Measurements from ENCODE around the gene FOXRED2. TPM values are rescaled to one million over a fixed set of nuclear protein-coding genes. Genes with fewer than 3 reads are reported as not detected.

Gene FOXRED2
- total and polyA plus RNA-seq, 2 donors (not counting 1 experiment from before 2014, with no cell fraction given): 0.86 to 7.4 TPM

- H3K9me3 Mint-ChIP-seq (ENCODE audit: insufficient read depth): no peaks in the 10 kb centered on the region
- Histone ChIP-seq H3K4me1 (ENCODE audit: control insufficient read depth in 2 of 2, insufficient read depth in 2 of 2, low read length in 2 of 2) (peaks cover 45 to 66% of the 10 kb centered on the region in 2 donors), H3K79me2 (ENCODE audit: control insufficient read depth, insufficient read depth, low read length) (peaks cover 24% of the 10 kb centered on the region), H2AFZ (ENCODE audit: insufficient read depth, low read depth, low read length, poor library complexity, severe bottlenecking) (no peak overlapping the region), H3K27me3 (replicated peaks in 1 of 4; ENCODE audit: control extremely low read depth in 1 of 4, control insufficient read depth in 3 of 4, insufficient read depth in 4 of 4, low read length in 3 of 4) (no peaks in the 10 kb centered on the region), H3K4me3 (ENCODE audit: control extremely low read depth in 1 of 5, extremely low read depth in 1 of 5, insufficient read depth in 1 of 5, low read depth in 2 of 5, low read length in 4 of 5) (no peak overlapping the region), H3K27ac (ENCODE audit: low read length in 2 of 2) (no peak overlapping the region), H3K9ac (ENCODE audit: low read length) (no peak overlapping the region), H3K9me3 (ENCODE audit: control extremely low read depth in 1 of 3, control insufficient read depth in 2 of 3, insufficient read depth in 1 of 3, low read length in 2 of 3) (no peaks in the 10 kb centered on the region), H3K36me3 (replicated peaks in 1 of 2; ENCODE audit: control extremely low read depth in 1 of 2, control insufficient read depth in 1 of 2, extremely low read depth in 1 of 2, insufficient read depth in 2 of 2, low read length in 1 of 2) (no peaks in the 10 kb centered on the region), H4K20me1 (ENCODE audit: control insufficient read depth, insufficient read depth, low read length, poor library complexity, severe bottlenecking) (no peaks in the 10 kb centered on the region), H3K4me2 (replicated peaks; ENCODE audit: low read depth, low read length, poor library complexity, severe bottlenecking) (peak overlapping the region; percentile 40)
- TF ChIP-seq, protein P1, sequence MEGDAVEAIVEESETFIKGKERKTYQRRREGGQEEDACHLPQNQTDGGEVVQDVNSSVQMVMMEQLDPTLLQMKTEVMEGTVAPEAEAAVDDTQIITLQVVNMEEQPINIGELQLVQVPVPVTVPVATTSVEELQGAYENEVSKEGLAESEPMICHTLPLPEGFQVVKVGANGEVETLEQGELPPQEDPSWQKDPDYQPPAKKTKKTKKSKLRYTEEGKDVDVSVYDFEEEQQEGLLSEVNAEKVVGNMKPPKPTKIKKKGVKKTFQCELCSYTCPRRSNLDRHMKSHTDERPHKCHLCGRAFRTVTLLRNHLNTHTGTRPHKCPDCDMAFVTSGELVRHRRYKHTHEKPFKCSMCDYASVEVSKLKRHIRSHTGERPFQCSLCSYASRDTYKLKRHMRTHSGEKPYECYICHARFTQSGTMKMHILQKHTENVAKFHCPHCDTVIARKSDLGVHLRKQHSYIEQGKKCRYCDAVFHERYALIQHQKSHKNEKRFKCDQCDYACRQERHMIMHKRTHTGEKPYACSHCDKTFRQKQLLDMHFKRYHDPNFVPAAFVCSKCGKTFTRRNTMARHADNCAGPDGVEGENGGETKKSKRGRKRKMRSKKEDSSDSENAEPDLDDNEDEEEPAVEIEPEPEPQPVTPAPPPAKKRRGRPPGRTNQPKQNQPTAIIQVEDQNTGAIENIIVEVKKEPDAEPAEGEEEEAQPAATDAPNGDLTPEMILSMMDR (IDR thresholded peaks at IDR 0.05): no peak
- TF ChIP-seq EZH2 (IDR thresholded peaks at IDR 0.05; ENCODE audit: borderline replicate concordance, insufficient read depth, low read depth, low read length, poor library complexity, severe bottlenecking): no peak
- no peaks in the 10 kb centered on the region for H3K27me3 Mint-ChIP-seq
- intact Hi-C loops (cut with micrococcal nuclease): no loop called here
- ChIA-PET CTCF (interaction anchor here (0.9 to 1.0 kb wide), 2 partner anchors 9 to 39 kb away, joined by 3 read pairs; no protein-coding TSS in a partner anchor), POLR2A (interaction anchor here (0.5 to 1.0 kb wide), 2 partner anchors 8 to 30 kb away, joined by 5 to 6 read pairs; no protein-coding TSS in a partner anchor)
- 79% methylated on average over 8 of the region's 8 CpGs for WGBS (ENCODE audit: insufficient coverage)
- ATAC-seq (ENCODE audit: low read depth) (no peak), DNase-seq (no peak)
- H3K27ac Mint-ChIP-seq: peak overlapping the region; percentile 63
- H3K4me1 Mint-ChIP-seq: peaks cover 50% of the 10 kb centered on the region
- peak overlapping the region; percentile 32 for H3K4me3 Mint-ChIP-seq
Measured at GRCh38 chr22:36445158-36445668, 61.6 kb downstream of the FOXRED2 start.

- intact Hi-C loops (cut with micrococcal nuclease): no loop called here
- no peaks in the 10 kb centered on the region for H3K27me3 ChIP-seq (replicated peaks in 1 of 4; ENCODE audit: control extremely low read depth in 1 of 4, control insufficient read depth in 3 of 4, insufficient read depth in 4 of 4, low read length in 3 of 4)
- H2AFZ ChIP-seq (ENCODE audit: insufficient read depth, low read depth, low read length, poor library complexity, severe bottlenecking): no peak overlapping the region
- H3K27ac ChIP-seq (ENCODE audit: low read length in 2 of 2): no peak overlapping the region
- POLR2A ChIA-PET: interaction anchor here (0.7 to 1.2 kb wide), 4 partner anchors 8 to 34 kb away, joined by 3 to 11 read pairs (median 8); no protein-coding TSS in a partner anchor
- Mint-ChIP-seq H3K4me3 (peak overlapping the region; percentile 57), H3K27ac (peak overlapping the region; percentile 53), H3K9me3 (ENCODE audit: insufficient read depth) (no peaks in the 10 kb centered on the region), H3K4me1 (peaks cover 38% of the 10 kb centered on the region), H3K27me3 (no peaks in the 10 kb centered on the region)
- H3K9ac ChIP-seq (ENCODE audit: low read length): no peak overlapping the region
- CTCF ChIA-PET: interaction anchor here (1.2 to 1.5 kb wide), 6 partner anchors 8 to 142 kb away, joined by 3 to 5 read pairs (median 4); no protein-coding TSS in a partner anchor
- ATAC-seq (ENCODE audit: low read depth): peak; percentile 68
- no peaks in the 10 kb centered on the region for H4K20me1 ChIP-seq (ENCODE audit: control insufficient read depth, insufficient read depth, low read length, poor library complexity, severe bottlenecking)
- H3K79me2 ChIP-seq (ENCODE audit: control insufficient read depth, insufficient read depth, low read length): peaks cover 10% of the 10 kb centered on the region
- peak; percentile 69 for DNase-seq
- peak overlapping the region; percentile 53 for H3K4me2 ChIP-seq (replicated peaks; ENCODE audit: low read depth, low read length, poor library complexity, severe bottlenecking)
- peaks cover 31 to 48% of the 10 kb centered on the region in 2 donors for H3K4me1 ChIP-seq (ENCODE audit: control insufficient read depth in 2 of 2, insufficient read depth in 2 of 2, low read length in 2 of 2)
- H3K4me3 ChIP-seq (ENCODE audit: control extremely low read depth in 1 of 5, extremely low read depth in 1 of 5, insufficient read depth in 1 of 5, low read depth in 2 of 5, low read length in 4 of 5): no peak overlapping the region
- 78% methylated on average over 4 of the region's 8 CpGs for WGBS (ENCODE audit: insufficient coverage)
- no peaks in the 10 kb centered on the region for H3K9me3 ChIP-seq (ENCODE audit: control extremely low read depth in 1 of 3, control insufficient read depth in 2 of 3, insufficient read depth in 1 of 3, low read length in 2 of 3)
- no peaks in the 10 kb centered on the region for H3K36me3 ChIP-seq (replicated peaks in 1 of 2; ENCODE audit: control extremely low read depth in 1 of 2, control insufficient read depth in 1 of 2, extremely low read depth in 1 of 2, insufficient read depth in 2 of 2, low read length in 1 of 2)
- no peak for TF ChIP-seq EZH2 (IDR thresholded peaks at IDR 0.05; ENCODE audit: borderline replicate concordance, insufficient read depth, low read depth, low read length, poor library complexity, severe bottlenecking)
- TF ChIP-seq, protein P1 (IDR thresholded peaks at IDR 0.05): no peak
Measured at GRCh38 chr22:36443198-36443770, 63.6 kb downstream of the FOXRED2 start.

Data from B cell (primary cell).